HepG2 (cell line): Measurements from ENCODE around the gene B4GALT7. TPM values are rescaled to one million over a fixed set of nuclear protein-coding genes. Genes with fewer than 3 reads are reported as not detected.

Experiments used
- FOXO1 ChIP-seq: sonication (generic); formaldehyde crosslinking; IDR thresholded peaks from 2 replicates; pipeline ENCODE4 v1.4.0; 2020; ENCODE audit warnings: missing genetic modification reagents
- HMG20B ChIP-seq: conservative IDR thresholded peaks from 2 replicates; pipeline ENCODE4 v1.6.1; 2016; ENCODE audit warnings: missing genetic modification reagents, missing compliant biosample characterization
- HOXD1 ChIP-seq: sonication (generic); formaldehyde crosslinking; IDR thresholded peaks from 2 replicates; pipeline ENCODE4 v1.5.0; 2020; ENCODE audit warnings: missing genetic modification reagents
- IKZF1 ChIP-seq: fragments of 450-650 bp; IDR thresholded peaks from 2 replicates; pipeline ENCODE4 v1.7.1; 2016
- KMT2B ChIP-seq: IDR thresholded peaks from 2 replicates; pipeline ENCODE4 v1.6.1; 2016; ENCODE audit warnings: missing genetic modification reagents, missing compliant biosample characterization
- MAFK ChIP-seq, 2 experiments: IDR thresholded peaks in 1 of 2; conservative IDR thresholded peaks in 1 of 2; 2 replicates each; pipeline ENCODE4 v1.6.1; 2011; ENCODE audit warnings: improper control_type of control experiment in 2 of 2, low read length in 2 of 2
- SSRP1 ChIP-seq: IDR thresholded peaks from 2 replicates; pipeline ENCODE4 v1.6.1; 2016; ENCODE audit warnings: control low read depth
- ZBTB2 ChIP-seq: sonication (generic); formaldehyde crosslinking; IDR thresholded peaks from 2 replicates; pipeline ENCODE4 v1.8.0; 2022; ENCODE audit warnings: low read depth, missing genetic modification reagents
- ZBTB20 ChIP-seq: sonication (generic); formaldehyde crosslinking; IDR thresholded peaks from 2 replicates; pipeline ENCODE4 v1.8.1; 2023; ENCODE audit warnings: missing genetic modification reagents, low read depth, mild to moderate bottlenecking, borderline replicate concordance
- ZNF432 ChIP-seq: sonication (generic); formaldehyde crosslinking; IDR thresholded peaks from 2 replicates; pipeline ENCODE4 v1.5.0; 2020; ENCODE audit warnings: missing genetic modification reagents, mild to moderate bottlenecking, borderline replicate concordance
- ZNF44 ChIP-seq: sonication (generic); formaldehyde crosslinking; IDR thresholded peaks from 2 replicates; pipeline ENCODE4 v1.5.1; 2020; ENCODE audit warnings: mild to moderate bottlenecking, missing genetic modification reagents
- ZNF75D ChIP-seq: sonication (generic); formaldehyde crosslinking; IDR thresholded peaks from 2 replicates; pipeline ENCODE4 v1.8.1; 2023; ENCODE audit warnings: missing genetic modification reagents, mild to moderate bottlenecking, borderline replicate concordance
- ZSCAN29 ChIP-seq: sonication (generic); formaldehyde crosslinking; conservative IDR thresholded peaks from 2 replicates; pipeline ENCODE4 v1.4.0; 2020; ENCODE audit warnings: mild to moderate bottlenecking, missing genetic modification reagents
- ZSCAN9 ChIP-seq: IDR thresholded peaks from 2 replicates; pipeline ENCODE4 v1.6.1; 2016; ENCODE audit warnings: borderline replicate concordance
- polyA plus RNA-seq, 8 experiments: library from polyadenylated mRNA; depleted of rRNA in 3 of 8; stranded (reverse) in 7 of 8; unstranded in 1 of 8; fragments of >200 nt; fragmentation: Illumina TruSeq in 4 of 8; extraction: Trizol in 4 of 8; gene quantifications; 2 replicates each; pipeline versions ENCODE4 v1.2.1 to v1.2.3, GENCODE V29; 2011 to 2016; ENCODE audit warnings: low read depth in 4 of 8, missing spikeins in 1 of 8, mixed read lengths in 1 of 8; ENCODE audit not compliant: insufficient read depth in 1 of 8
- total RNA-seq, 5 experiments: library from RNA; depleted of rRNA; stranded (reverse); fragments of >200 nt; fragmentation: Illumina TruSeq; extraction: Trizol; gene quantifications; 2 replicates each; pipeline ENCODE4 v1.2.3, GENCODE V29; 2016; ENCODE audit warnings: low read depth in 1 of 5
- TF ChIP-seq, protein P1 (sequence below): sonication (generic); formaldehyde crosslinking; IDR thresholded peaks from 2 replicates; pipeline ENCODE4 v1.4.0; 2020; ENCODE audit warnings: missing genetic modification reagents
- TF ChIP-seq, protein P2 (sequence below): sonication (generic); formaldehyde crosslinking; IDR thresholded peaks from 2 replicates; pipeline ENCODE4 v1.4.0; 2020; ENCODE audit warnings: missing genetic modification reagents
- TF ChIP-seq, protein P3 (sequence below): sonication (generic); formaldehyde crosslinking; IDR thresholded peaks from 2 replicates; pipeline ENCODE4 v1.4.0; 2020; ENCODE audit warnings: missing genetic modification reagents
- TF ChIP-seq, protein P4 (sequence below): sonication (generic); formaldehyde crosslinking; IDR thresholded peaks from 2 replicates; pipeline ENCODE4 v1.8.1; 2023; ENCODE audit warnings: mild to moderate bottlenecking, missing genetic modification reagents

Gene B4GALT7
- total and polyA plus RNA-seq, 2 of the 13 experiments (the other 11 are each of a cell fraction or from before 2014, with no cell fraction given): 16.4 to 20.5 TPM

- TF ChIP-seq ZBTB2 (CRISPR knock-in tag): peak; percentile 77
- TF ChIP-seq ZNF44 (CRISPR knock-in tag): no peak
- no peak; the same call in 1 of the 2 replicates for TF ChIP-seq FOXO1 (CRISPR knock-in tag)
- TF ChIP-seq ZNF432 (CRISPR knock-in tag): no peak
- peak; percentile 66; the same call in 1 of the 2 replicates for TF ChIP-seq HOXD1
- TF ChIP-seq IKZF1: no peak
- no peak for TF ChIP-seq ZSCAN29 (CRISPR knock-in tag)
- no peak for TF ChIP-seq ZSCAN9 (CRISPR knock-in tag)
- TF ChIP-seq KMT2B (CRISPR knock-in tag): peak; percentile 60; the same call in 1 of the 2 replicates
- no peak for TF ChIP-seq HMG20B (CRISPR knock-in tag)
- no peak for TF ChIP-seq ZNF75D (CRISPR knock-in tag)
- TF ChIP-seq, protein P1, sequence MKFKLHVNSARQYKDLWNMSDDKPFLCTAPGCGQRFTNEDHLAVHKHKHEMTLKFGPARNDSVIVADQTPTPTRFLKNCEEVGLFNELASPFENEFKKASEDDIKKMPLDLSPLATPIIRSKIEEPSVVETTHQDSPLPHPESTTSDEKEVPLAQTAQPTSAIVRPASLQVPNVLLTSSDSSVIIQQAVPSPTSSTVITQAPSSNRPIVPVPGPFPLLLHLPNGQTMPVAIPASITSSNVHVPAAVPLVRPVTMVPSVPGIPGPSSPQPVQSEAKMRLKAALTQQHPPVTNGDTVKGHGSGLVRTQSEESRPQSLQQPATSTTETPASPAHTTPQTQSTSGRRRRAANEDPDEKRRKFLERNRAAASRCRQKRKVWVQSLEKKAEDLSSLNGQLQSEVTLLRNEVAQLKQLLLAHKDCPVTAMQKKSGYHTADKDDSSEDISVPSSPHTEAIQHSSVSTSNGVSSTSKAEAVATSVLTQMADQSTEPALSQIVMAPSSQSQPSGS (CRISPR knock-in tag): peak; percentile 45; the same call in 1 of the 2 replicates
- no peak for TF ChIP-seq ZBTB20 (CRISPR knock-in tag)
- TF ChIP-seq SSRP1 (CRISPR knock-in tag): no peak
- TF ChIP-seq, protein P2, sequence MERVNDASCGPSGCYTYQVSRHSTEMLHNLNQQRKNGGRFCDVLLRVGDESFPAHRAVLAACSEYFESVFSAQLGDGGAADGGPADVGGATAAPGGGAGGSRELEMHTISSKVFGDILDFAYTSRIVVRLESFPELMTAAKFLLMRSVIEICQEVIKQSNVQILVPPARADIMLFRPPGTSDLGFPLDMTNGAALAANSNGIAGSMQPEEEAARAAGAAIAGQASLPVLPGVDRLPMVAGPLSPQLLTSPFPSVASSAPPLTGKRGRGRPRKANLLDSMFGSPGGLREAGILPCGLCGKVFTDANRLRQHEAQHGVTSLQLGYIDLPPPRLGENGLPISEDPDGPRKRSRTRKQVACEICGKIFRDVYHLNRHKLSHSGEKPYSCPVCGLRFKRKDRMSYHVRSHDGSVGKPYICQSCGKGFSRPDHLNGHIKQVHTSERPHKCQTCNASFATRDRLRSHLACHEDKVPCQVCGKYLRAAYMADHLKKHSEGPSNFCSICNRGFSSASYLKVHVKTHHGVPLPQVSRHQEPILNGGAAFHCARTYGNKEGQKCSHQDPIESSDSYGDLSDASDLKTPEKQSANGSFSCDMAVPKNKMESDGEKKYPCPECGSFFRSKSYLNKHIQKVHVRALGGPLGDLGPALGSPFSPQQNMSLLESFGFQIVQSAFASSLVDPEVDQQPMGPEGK (CRISPR knock-in tag): peak; percentile 93
- no peak for TF ChIP-seq MAFK (conservative IDR thresholded peaks at IDR 0.05 in 1 of 2, IDR thresholded peaks at IDR 0.05 in 1 of 2; ENCODE audit: low read length in 2 of 2)
- TF ChIP-seq, protein P3, sequence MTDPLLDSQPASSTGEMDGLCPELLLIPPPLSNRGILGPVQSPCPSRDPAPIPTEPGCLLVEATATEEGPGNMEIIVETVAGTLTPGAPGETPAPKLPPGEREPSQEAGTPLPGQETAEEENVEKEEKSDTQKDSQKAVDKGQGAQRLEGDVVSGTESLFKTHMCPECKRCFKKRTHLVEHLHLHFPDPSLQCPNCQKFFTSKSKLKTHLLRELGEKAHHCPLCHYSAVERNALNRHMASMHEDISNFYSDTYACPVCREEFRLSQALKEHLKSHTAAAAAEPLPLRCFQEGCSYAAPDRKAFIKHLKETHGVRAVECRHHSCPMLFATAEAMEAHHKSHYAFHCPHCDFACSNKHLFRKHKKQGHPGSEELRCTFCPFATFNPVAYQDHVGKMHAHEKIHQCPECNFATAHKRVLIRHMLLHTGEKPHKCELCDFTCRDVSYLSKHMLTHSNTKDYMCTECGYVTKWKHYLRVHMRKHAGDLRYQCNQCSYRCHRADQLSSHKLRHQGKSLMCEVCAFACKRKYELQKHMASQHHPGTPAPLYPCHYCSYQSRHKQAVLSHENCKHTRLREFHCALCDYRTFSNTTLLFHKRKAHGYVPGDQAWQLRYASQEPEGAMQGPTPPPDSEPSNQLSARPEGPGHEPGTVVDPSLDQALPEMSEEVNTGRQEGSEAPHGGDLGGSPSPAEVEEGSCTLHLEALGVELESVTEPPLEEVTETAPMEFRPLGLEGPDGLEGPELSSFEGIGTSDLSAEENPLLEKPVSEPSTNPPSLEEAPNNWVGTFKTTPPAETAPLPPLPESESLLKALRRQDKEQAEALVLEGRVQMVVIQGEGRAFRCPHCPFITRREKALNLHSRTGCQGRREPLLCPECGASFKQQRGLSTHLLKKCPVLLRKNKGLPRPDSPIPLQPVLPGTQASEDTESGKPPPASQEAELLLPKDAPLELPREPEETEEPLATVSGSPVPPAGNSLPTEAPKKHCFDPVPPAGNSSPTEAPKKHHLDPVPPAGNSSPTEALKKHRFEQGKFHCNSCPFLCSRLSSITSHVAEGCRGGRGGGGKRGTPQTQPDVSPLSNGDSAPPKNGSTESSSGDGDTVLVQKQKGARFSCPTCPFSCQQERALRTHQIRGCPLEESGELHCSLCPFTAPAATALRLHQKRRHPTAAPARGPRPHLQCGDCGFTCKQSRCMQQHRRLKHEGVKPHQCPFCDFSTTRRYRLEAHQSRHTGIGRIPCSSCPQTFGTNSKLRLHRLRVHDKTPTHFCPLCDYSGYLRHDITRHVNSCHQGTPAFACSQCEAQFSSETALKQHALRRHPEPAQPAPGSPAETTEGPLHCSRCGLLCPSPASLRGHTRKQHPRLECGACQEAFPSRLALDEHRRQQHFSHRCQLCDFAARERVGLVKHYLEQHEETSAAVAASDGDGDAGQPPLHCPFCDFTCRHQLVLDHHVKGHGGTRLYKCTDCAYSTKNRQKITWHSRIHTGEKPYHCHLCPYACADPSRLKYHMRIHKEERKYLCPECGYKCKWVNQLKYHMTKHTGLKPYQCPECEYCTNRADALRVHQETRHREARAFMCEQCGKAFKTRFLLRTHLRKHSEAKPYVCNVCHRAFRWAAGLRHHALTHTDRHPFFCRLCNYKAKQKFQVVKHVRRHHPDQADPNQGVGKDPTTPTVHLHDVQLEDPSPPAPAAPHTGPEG (CRISPR knock-in tag): no peak
- TF ChIP-seq, protein P4, sequence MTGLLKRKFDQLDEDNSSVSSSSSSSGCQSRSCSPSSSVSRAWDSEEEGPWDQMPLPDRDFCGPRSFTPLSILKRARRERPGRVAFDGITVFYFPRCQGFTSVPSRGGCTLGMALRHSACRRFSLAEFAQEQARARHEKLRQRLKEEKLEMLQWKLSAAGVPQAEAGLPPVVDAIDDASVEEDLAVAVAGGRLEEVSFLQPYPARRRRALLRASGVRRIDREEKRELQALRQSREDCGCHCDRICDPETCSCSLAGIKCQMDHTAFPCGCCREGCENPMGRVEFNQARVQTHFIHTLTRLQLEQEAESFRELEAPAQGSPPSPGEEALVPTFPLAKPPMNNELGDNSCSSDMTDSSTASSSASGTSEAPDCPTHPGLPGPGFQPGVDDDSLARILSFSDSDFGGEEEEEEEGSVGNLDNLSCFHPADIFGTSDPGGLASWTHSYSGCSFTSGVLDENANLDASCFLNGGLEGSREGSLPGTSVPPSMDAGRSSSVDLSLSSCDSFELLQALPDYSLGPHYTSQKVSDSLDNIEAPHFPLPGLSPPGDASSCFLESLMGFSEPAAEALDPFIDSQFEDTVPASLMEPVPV: no peak
These were observed 45.3 kb upstream of the B4GALT7 start, which contains the start of gene FAM193B (continued) for GRCh38 chr5:177554474-177555111.
